WI38 (cell line): Measurements from ENCODE around the gene INO80D.
"Not testable (repeated sequence)": the region's sequence is repeated elsewhere in the genome, so short reads cannot be mapped to it uniquely, and the experiment has no call there.

Experiments used
- H3K4me3 ChIP-seq: 2 replicates; pipeline ENCODE4 v1.5.1; 2011; ENCODE audit warnings: low read depth, mild to moderate bottlenecking, control low read depth, low read length
- TF ChIP-seq, protein P1 (sequence below): IDR thresholded peaks from 2 replicates; pipeline ENCODE4 v1.5.1; 2012; ENCODE audit warnings: low read depth, mild to moderate bottlenecking, control low read depth, low read length

The INO80D gene

GRCh38 chr2:206000776-206001175 is 85.2 kb downstream of the INO80D start:
- no peak overlapping the region for H3K4me3 ChIP-seq
- TF ChIP-seq, protein P1, sequence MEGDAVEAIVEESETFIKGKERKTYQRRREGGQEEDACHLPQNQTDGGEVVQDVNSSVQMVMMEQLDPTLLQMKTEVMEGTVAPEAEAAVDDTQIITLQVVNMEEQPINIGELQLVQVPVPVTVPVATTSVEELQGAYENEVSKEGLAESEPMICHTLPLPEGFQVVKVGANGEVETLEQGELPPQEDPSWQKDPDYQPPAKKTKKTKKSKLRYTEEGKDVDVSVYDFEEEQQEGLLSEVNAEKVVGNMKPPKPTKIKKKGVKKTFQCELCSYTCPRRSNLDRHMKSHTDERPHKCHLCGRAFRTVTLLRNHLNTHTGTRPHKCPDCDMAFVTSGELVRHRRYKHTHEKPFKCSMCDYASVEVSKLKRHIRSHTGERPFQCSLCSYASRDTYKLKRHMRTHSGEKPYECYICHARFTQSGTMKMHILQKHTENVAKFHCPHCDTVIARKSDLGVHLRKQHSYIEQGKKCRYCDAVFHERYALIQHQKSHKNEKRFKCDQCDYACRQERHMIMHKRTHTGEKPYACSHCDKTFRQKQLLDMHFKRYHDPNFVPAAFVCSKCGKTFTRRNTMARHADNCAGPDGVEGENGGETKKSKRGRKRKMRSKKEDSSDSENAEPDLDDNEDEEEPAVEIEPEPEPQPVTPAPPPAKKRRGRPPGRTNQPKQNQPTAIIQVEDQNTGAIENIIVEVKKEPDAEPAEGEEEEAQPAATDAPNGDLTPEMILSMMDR, result no peak

DNA sequence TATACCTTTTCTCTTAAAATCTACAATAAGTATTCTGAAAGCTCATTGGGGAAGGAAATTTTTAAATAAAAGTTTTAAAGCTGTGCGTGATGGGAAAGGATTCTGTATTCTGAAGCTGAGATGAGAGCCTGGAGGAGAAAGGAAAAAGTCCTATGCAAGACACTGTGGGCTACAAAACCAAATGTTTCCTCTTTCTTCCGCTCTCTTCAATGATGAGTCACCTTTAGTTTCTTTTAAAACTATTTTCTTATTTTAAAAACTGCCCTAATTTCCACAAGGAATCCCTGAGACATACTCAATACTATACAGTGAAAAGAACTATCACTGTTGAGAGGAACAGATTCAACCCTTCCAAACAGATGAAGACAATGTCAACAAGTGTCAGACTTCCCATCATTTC is 87.4 kb downstream of the INO80D start:
- TF ChIP-seq, protein P1, result no peak
- no peak overlapping the region for H3K4me3 ChIP-seq

- TF ChIP-seq, protein P1, result no peak
- H3K4me3 ChIP-seq, result no peak overlapping the region
Observed at GRCh38 chr2:205996161-205996560, 89.8 kb downstream of the INO80D start.

DNA sequence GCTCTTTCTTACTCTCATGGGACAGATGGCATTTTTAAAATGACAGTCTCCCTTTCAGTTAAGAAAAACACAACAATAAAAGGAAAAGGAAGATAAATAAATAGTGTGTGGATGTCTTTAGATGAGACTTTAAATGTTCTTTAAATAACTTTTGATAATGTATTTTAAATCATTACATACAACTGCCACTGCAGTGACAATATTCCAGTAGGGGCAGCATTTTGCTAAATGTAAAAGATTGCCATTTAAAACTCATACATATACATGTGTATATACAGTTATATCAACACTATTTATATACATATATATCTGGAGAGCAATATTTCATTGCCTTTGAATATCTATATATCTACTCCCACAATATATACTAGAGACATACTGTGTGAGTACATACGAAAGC is 90.7 kb downstream of the INO80D start:
- TF ChIP-seq, protein P1, result no peak
- no peak overlapping the region for H3K4me3 ChIP-seq

- TF ChIP-seq, protein P1, result no peak
- H3K4me3 ChIP-seq, result no peak overlapping the region
Observed at GRCh38 chr2:205994344-205994743, 91.6 kb downstream of the INO80D start.

GRCh38 chr2:205990104-205990503 is 95.9 kb downstream of the INO80D start:
- TF ChIP-seq, protein P1, result no peak
- no peak overlapping the region for H3K4me3 ChIP-seq

DNA sequence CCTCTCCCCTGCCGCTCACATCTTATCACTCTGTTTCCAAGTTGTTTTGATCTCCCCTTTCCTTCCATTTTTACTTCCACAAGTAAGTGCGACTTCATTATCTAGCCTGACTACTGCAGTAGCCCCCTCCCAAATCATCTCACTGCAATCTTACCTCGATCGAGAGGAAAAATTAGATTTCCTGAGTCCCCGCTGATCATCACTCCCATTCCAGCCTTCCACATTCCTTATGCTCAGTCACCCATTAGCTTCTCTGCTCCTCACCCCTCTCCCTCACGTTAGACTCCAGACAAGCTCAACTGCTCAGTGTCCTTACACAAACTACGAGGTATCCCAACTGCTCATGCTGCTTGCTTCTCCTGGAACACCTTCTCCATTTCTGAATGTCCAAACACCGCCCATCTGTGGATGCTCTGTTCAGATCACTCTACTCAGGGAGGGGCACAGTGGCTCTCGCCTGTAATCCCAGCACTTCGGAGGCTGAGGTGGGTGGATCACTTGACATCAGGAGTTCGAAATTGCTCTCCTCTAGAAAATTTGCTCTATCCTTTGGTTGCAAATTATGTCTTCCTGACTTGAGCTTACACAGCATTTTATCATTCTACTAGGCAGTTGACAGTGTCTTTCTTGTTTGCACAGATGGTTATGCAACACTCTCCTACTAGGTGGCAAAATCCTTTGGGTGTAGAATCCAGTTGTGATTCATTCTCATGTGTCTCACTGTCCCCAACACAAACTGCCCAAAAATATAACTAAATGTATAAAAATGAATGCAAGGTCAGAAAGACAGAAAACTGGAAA is 96.5 kb downstream of the INO80D start:
- no peak overlapping the region for H3K4me3 ChIP-seq
- TF ChIP-seq, protein P1, result no peak

DNA sequence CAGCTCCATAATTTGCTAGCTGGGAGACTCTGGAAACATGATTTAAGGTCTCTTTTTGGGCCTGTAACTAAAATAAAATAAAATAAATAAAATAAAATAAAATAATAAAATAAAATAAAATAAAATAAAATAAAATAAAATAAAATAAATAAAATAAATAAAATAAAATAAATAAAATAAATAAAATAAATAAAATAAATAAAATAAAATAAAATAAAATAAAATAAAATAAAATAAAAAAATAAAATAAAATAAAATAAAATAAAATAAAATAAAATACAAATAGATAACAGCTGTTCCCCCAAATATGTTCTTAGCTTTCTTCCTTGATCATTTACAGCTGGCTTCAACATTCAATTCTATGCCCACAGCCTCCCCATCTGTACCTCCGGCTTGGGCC is 97.3 kb downstream of the INO80D start:
- H3K4me3 ChIP-seq, result not testable (repeated sequence)
